ENCODE measurements around the gene UBE3A.

Gene UBE3A

DNA sequence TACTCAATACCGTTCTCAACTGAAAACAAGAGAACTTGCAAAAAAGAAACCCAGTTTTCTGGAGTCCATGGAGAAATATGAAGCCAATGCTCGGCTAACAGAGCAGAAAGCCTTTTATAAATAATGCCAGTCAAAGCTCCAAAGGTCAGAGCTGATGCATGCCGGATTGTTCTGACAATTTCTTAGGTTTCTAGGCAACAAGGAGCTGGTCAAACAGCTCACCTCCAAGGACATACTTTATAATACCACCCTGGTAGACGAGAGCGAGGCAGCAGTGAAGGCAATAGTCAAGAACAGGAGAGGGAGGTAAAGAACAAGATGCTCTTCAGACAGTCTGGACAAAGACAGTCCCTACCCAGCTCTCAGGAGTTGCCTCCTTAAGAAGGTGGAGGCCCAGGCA lies 111.1 kb downstream of the UBE3A start:
- no peak for DNase-seq

DNA sequence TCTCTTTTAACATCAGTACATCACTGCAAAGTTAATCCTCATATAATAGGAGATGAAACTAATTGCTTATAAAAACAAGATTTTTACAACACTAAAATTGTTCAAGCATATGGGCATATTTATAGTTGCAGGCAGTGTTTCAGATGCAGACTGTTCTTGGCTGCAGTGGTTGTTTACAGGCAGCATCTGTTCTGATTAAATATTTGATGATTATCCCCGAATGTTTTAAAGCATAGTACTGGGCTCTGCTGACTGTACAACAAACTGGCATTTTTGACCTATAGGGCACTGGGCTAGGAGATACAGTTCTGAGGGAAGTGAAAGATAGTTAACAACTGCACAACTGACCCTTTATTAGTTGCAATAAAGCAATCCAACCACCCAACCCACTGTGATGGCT lies 113.6 kb downstream of the UBE3A start:
- DNase-seq, result no peak

- no peak for DNase-seq
Measured at GRCh38 chr15:25323420-25323819, 115.4 kb downstream of the UBE3A start.

GRCh38 chr15:25287823-25288222 lies 151.0 kb downstream of the UBE3A start:
- DNase-seq, result no peak
